ENCODE data around the gene WDR7.

- TF ChIP-seq, protein P1, sequence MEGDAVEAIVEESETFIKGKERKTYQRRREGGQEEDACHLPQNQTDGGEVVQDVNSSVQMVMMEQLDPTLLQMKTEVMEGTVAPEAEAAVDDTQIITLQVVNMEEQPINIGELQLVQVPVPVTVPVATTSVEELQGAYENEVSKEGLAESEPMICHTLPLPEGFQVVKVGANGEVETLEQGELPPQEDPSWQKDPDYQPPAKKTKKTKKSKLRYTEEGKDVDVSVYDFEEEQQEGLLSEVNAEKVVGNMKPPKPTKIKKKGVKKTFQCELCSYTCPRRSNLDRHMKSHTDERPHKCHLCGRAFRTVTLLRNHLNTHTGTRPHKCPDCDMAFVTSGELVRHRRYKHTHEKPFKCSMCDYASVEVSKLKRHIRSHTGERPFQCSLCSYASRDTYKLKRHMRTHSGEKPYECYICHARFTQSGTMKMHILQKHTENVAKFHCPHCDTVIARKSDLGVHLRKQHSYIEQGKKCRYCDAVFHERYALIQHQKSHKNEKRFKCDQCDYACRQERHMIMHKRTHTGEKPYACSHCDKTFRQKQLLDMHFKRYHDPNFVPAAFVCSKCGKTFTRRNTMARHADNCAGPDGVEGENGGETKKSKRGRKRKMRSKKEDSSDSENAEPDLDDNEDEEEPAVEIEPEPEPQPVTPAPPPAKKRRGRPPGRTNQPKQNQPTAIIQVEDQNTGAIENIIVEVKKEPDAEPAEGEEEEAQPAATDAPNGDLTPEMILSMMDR (IDR thresholded peaks at IDR 0.05), result no peak
- TF ChIP-seq POLR2A (IDR thresholded peaks at IDR 0.05), result no peak
Observed at GRCh38 chr18:56672981-56673380, 21.8 kb downstream of the WDR7 start.
